NCI-H2196 (cell line): ENCODE data around the gene LYPD1.

Source experiments
- DNase-seq: peaks from one replicate; lab custom pipeline; 2025; ENCODE audit not compliant: unreplicated experiment; lab: John Stamatoyannopoulos, UW

Gene LYPD1

GRCh38 chr2:132599556-132599955 is 70.4 kb downstream of the LYPD1 start:
- DNase-seq = no peak

GRCh38 chr2:132598536-132598935 is 71.5 kb downstream of the LYPD1 start:
- no peak for DNase-seq

GRCh38 chr2:132597831-132598230 is 72.2 kb downstream of the LYPD1 start:
- DNase-seq = no peak

- no peak for DNase-seq
Measured at GRCh38 chr2:132597166-132597565, 72.8 kb downstream of the LYPD1 start.

GRCh38 chr2:132595693-132596092 is 74.3 kb downstream of the LYPD1 start:
- no peak for DNase-seq

GRCh38 chr2:132595186-132595585 is 74.8 kb downstream of the LYPD1 start:
- DNase-seq = no peak
